Right atrium auricular region (tissue), 2 donors: ENCODE data around the gene LHFPL2. TPM values are rescaled to one million over a fixed set of nuclear protein-coding genes. Genes with fewer than 3 reads are reported as not detected.

ENCODE experiments used
- DNase-seq: peaks from one replicate; pipeline ENCODE4 v3.0.0-alpha.2; 2019; ENCODE audit warnings: low spot score
- H3K27ac ChIP-seq, 2 donors: fragments of 200-600 bp; sonication (generic); 1 replicate in 1 of 2; 2 replicates in 1 of 2; pipeline ENCODE4 v1.5.1; 2016 to 2019
- H3K27me3 ChIP-seq, 2 donors: fragments of 200-600 bp; sonication (generic); one replicate each; pipeline versions ENCODE4 v1.5.1 to v1.6.0; 2017 to 2019
- H3K36me3 ChIP-seq: fragments of 200-600 bp; sonication (generic); one replicate; pipeline ENCODE4 v1.5.1; 2016
- H3K4me1 ChIP-seq, 2 donors: fragments of 200-600 bp; sonication (generic); one replicate each; pipeline versions ENCODE4 v1.5.1 to v1.6.0; 2017 to 2019
- H3K4me3 ChIP-seq, 2 donors: fragments of 200-600 bp; sonication (generic); 1 replicate in 1 of 2; 2 replicates in 1 of 2; pipeline ENCODE4 v1.5.1; 2017 to 2019; ENCODE audit warnings: mild to moderate bottlenecking in 1 of 2, moderate library complexity in 1 of 2
- H3K9me3 ChIP-seq, 2 donors: fragments of 200-600 bp; sonication (generic); one replicate each; pipeline ENCODE4 v1.5.1; 2019
- CTCF ChIP-seq, 2 donors: fragments of 200-600 bp; sonication (generic); IDR thresholded peaks; one replicate each; pipeline ENCODE4 v1.5.1; 2019; ENCODE audit warnings: antibody characterized with exemption in 2 of 2
- total RNA-seq, 2 donors: library from RNA; depleted of rRNA; stranded (reverse); fragments of >200 nt; gene quantifications; one replicate each; pipeline ENCODE4 v1.1.0, GENCODE V29; 2016

LHFPL2 gene
- total RNA-seq, 2 donors from 2014 or later, result 9.9 to 15.9 TPM

GRCh38 chr5:78595458-78595921 is 53.1 kb downstream of the LHFPL2 start:
- Histone ChIP-seq H3K4me1 (peaks cover 0 to 61% of the 10 kb centered on the region in 2 donors), H3K4me3 (no peak overlapping the region), H3K9me3 (no peaks in the 10 kb centered on the region), H3K27ac (peak overlapping the region; percentile 49 to 57), H3K27me3 (no peaks in the 10 kb centered on the region), H3K36me3 (no peaks in the 10 kb centered on the region)
- no peak for TF ChIP-seq CTCF (IDR thresholded peaks at IDR 0.05)
- DNase-seq, result no peak

- DNase-seq, result peak; percentile 70
- no peak for TF ChIP-seq CTCF (IDR thresholded peaks at IDR 0.05)
- Histone ChIP-seq H3K27ac (peak overlapping the region; percentile 49 to 57), H3K4me1 (peaks cover 0 to 61% of the 10 kb centered on the region in 2 donors), H3K9me3 (no peaks in the 10 kb centered on the region), H3K36me3 (no peaks in the 10 kb centered on the region), H3K4me3 (no peak overlapping the region), H3K27me3 (no peaks in the 10 kb centered on the region)
Measured at GRCh38 chr5:78594610-78595457, 53.7 kb downstream of the LHFPL2 start.

GRCh38 chr5:78594021-78594420 is 54.6 kb downstream of the LHFPL2 start:
- TF ChIP-seq CTCF (IDR thresholded peaks at IDR 0.05), result no peak
- no peak overlapping the region for H3K4me3 ChIP-seq
- no peaks in the 10 kb centered on the region for H3K36me3 ChIP-seq
- no peaks in the 10 kb centered on the region for H3K9me3 ChIP-seq
- H3K4me1 ChIP-seq, result peaks cover 0 to 61% of the 10 kb centered on the region in 2 donors
- DNase-seq, result no peak
- no peaks in the 10 kb centered on the region for H3K27me3 ChIP-seq
- peak overlapping the region in 1 of 2 donors; percentile 49 for H3K27ac ChIP-seq

- peaks cover 0 to 65% of the 10 kb centered on the region in 2 donors for H3K4me1 ChIP-seq
- no peak for DNase-seq
- H3K36me3 ChIP-seq, result no peaks in the 10 kb centered on the region
- no peaks in the 10 kb centered on the region for H3K9me3 ChIP-seq
- no peak for TF ChIP-seq CTCF (IDR thresholded peaks at IDR 0.05)
- H3K4me3 ChIP-seq, result no peak overlapping the region
- no peaks in the 10 kb centered on the region for H3K27me3 ChIP-seq
- peak overlapping the region in 1 of 2 donors; percentile 49 for H3K27ac ChIP-seq
Measured at GRCh38 chr5:78593465-78593864, 55.1 kb downstream of the LHFPL2 start.

GRCh38 chr5:78592735-78593386 is 55.7 kb downstream of the LHFPL2 start:
- Histone ChIP-seq H3K4me1 (peaks cover 0 to 69% of the 10 kb centered on the region in 2 donors), H3K27me3 (no peaks in the 10 kb centered on the region), H3K4me3 (no peak overlapping the region), H3K27ac (no peak overlapping the region), H3K9me3 (no peaks in the 10 kb centered on the region), H3K36me3 (no peaks in the 10 kb centered on the region)
- no peak for DNase-seq
- TF ChIP-seq CTCF (IDR thresholded peaks at IDR 0.05), result no peak
